Stomach (tissue), 9 donors: ENCODE data around the gene SAXO1. TPM values are rescaled to one million over a fixed set of nuclear protein-coding genes. Genes with fewer than 3 reads are reported as not detected.
"Not testable (repeated sequence)": the region's sequence is repeated elsewhere in the genome, so short reads cannot be mapped to it uniquely, and the experiment has no call there.

Experiments
- DNase-seq, 2 donors: peaks; one replicate each; pipeline versions ENCODE4 v3.0.0 to v3.0.0-alpha.2; 2013 to 2019
- H3K27ac ChIP-seq, 5 donors: fragments of 200-600 bp in 4 of 5; sonication (generic) in 4 of 5; one replicate each; pipeline ENCODE4 v1.5.1; 2013 to 2019; ENCODE audit warnings: mild to moderate bottlenecking in 1 of 5, moderate library complexity in 1 of 5
- H3K27me3 ChIP-seq, 3 donors: fragments of 200-600 bp; sonication (generic); one replicate each; pipeline ENCODE4 v1.5.1; 2017 to 2019; ENCODE audit warnings: mixed run types in 1 of 3
- H3K36me3 ChIP-seq, 4 donors: fragments of 200-600 bp; sonication (generic); 1 replicate in 3 of 4; 2 replicates in 1 of 4; pipeline ENCODE4 v1.5.1; 2016 to 2019
- H3K4me1 ChIP-seq, 4 donors: fragments of 200-600 bp; sonication (generic); one replicate each; pipeline ENCODE4 v1.5.1; 2016 to 2019
- H3K4me3 ChIP-seq, 4 donors: fragments of 200-600 bp; sonication (generic) in 3 of 4; one replicate each; pipeline ENCODE4 v1.5.1; 2016 to 2019; ENCODE audit warnings: mild to moderate bottlenecking in 1 of 4
- H3K9me3 ChIP-seq, 4 donors: fragments of 200-600 bp; sonication (generic); one replicate each; pipeline ENCODE4 v1.5.1; 2016 to 2019
- CTCF ChIP-seq, 7 experiments: fragments of 450-650 bp in 4 of 7; fragments of 200-600 bp in 3 of 7; sonication (generic) in 3 of 7; IDR thresholded peaks; one replicate each; pipeline ENCODE4 v1.5.1; 2016 to 2019; ENCODE audit warnings: antibody characterized with exemption in 7 of 7, control low read depth in 2 of 7, mild to moderate bottlenecking in 1 of 7
- EP300 ChIP-seq: sonication (generic); formaldehyde crosslinking; IDR thresholded peaks from one replicate; pipeline ENCODE4 v1.6.1; 2017; ENCODE audit warnings: antibody characterized with exemption
- POLR2A ChIP-seq, 4 donors: fragments of 450-650 bp; IDR thresholded peaks; one replicate each; pipeline ENCODE4 v1.6.1; 2016; ENCODE audit warnings: antibody characterized with exemption in 4 of 4, control low read depth in 2 of 4, mild to moderate bottlenecking in 1 of 4, moderate library complexity in 1 of 4
- POLR2AphosphoS5 ChIP-seq, 3 donors: sonication (generic); formaldehyde crosslinking; IDR thresholded peaks; one replicate each; pipeline ENCODE4 v1.6.1; 2016; ENCODE audit warnings: antibody characterized with exemption in 3 of 3
- WGBS, 5 donors: extraction: QIAGEN DNeasy Blood & Tissue Kit in 3 of 5; methylation state at CpG; one replicate each; pipeline versions ENCODE4 v1.1.5 to v1.1.7; 2013 to 2018; 5-methylcytosine and 5-hydroxymethylcytosine counted together
- intact Hi-C: fragments of 100-400 bp; cut with DNase I; formaldehyde crosslinking; loops from one replicate; pipeline ENCODE4 v1.15.1; 2023; ENCODE audit warnings: low total_unique reads
- polyA plus RNA-seq, 3 donors: library from polyadenylated mRNA; stranded (reverse); fragments of 200-250 nt; gene quantifications; one replicate each; pipeline ENCODE4 v1.2.3, GENCODE V29; 2013
- total RNA-seq, 5 donors: library from RNA; depleted of rRNA; stranded (reverse); fragments of >200 nt; gene quantifications; one replicate each; pipeline versions ENCODE4 v1.1.0 to v1.2.3, GENCODE V29; 2014 to 2016
- donor health status: healthy with polysubstance abuse.
- donor health status: Bipolar disorder and iron deficiency.
- donor health status: healthy.

The SAXO1 gene
- total and polyA plus RNA-seq, 8 donors = 0.03 to 4.7 (median 0.12) TPM; not detected in 4

DNA sequence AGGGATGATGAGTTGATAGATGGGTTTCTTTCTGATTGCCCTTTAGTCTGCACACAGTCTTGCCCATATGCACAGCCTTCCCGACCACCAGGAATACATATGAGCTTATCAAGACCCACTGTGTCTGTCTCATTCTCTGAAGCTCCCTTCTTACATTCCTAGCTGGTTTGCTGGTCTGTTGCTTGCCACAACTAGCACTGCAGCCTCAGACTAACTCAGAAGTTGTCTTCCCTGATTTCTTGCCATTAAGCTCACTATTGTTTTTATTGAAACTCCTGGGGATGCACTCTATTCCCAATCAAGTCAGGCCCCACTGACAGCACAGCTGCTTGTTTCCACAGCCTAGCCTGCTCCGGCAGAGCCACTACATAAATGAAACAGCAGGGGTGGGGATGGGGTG is 97.5 kb downstream of the SAXO1 start:
- intact Hi-C loops = no loop called here
- 83 to 92% (median 87%) methylated on average over 2 of the region's 2 CpGs for WGBS, 5 donors
- Histone ChIP-seq H3K27ac (no peak overlapping the region), H3K36me3 (no peaks in the 10 kb centered on the region), H3K4me1 (no peaks in the 10 kb centered on the region), H3K9me3 (no peaks in the 10 kb centered on the region), H3K4me3 (no peak overlapping the region), H3K27me3 (no peaks in the 10 kb centered on the region)
- no peak for TF ChIP-seq POLR2A (IDR thresholded peaks at IDR 0.05)
- no peak for TF ChIP-seq POLR2AphosphoS5 (IDR thresholded peaks at IDR 0.05)
- TF ChIP-seq CTCF (IDR thresholded peaks at IDR 0.05) = no peak
- TF ChIP-seq EP300 = no peak
- DNase-seq = no peak

DNA sequence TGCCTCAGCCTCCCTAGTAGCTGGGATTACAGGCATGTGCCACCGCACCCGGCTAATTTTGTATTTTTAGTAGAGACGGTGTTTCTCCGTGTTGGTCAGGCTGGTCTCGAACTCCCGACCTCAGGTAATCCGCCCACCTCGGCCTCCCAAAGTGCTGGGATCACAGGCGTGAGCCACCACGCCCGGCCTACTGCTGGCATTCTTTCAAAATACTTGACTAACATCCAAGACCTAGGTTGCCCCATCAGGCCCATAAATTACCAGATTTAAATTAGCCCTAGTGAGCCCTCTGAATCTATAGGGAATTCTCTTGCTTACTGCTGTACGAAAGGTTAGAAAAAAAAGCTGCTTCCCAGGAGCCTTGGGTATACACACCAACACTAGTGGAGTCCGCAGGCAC is 102.4 kb downstream of the SAXO1 start:
- H3K36me3 ChIP-seq, H3K4me3 ChIP-seq, H3K27me3 ChIP-seq, intact Hi-C loops, H3K9me3 ChIP-seq, H3K27ac ChIP-seq, DNase-seq, H3K4me1 ChIP-seq: not testable (repeated sequence)
- WGBS, 5 donors = 84 to 91% (median 89%) methylated on average over 13 of the region's 13 CpGs

GRCh38 chr9:18928711-18929110 is 104.3 kb downstream of the SAXO1 start:
- Histone ChIP-seq H3K9me3 (no peaks in the 10 kb centered on the region), H3K4me3 (no peak overlapping the region), H3K27ac (no peak overlapping the region), H3K36me3 (no peaks in the 10 kb centered on the region), H3K27me3 (no peaks in the 10 kb centered on the region), H3K4me1 (no peaks in the 10 kb centered on the region)
- TF ChIP-seq CTCF (IDR thresholded peaks at IDR 0.05) (no peak), POLR2AphosphoS5 (IDR thresholded peaks at IDR 0.05) (no peak), POLR2A (IDR thresholded peaks at IDR 0.05) (no peak), EP300 (no peak)
- 66 to 83% (median 70%) methylated on average over 7 of the region's 7 CpGs for WGBS, 5 donors
- intact Hi-C loops = no loop called here
- DNase-seq = no peak

DNA sequence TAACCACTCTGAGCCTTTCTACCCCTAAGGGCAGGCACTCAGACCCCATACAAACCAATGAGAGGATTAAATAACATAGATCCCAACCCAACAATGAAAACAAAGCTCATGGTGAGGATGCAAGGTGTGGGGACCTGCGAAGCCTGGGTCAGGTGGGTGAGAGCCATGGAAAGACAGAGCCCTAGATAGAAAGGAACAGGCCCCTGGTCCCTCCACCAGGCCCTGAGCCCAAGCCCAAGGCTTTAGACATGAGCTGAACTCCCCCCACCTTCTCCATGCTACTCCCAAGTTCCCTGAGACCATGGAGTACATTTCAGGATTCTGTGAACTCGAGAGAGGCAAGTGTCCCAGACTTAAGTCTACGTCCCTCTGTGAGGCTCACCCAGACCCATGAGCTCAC is 106.5 kb downstream of the SAXO1 start:
- H3K4me3 ChIP-seq = no peak overlapping the region
- H3K36me3 ChIP-seq = no peaks in the 10 kb centered on the region
- TF ChIP-seq EP300 (no peak), CTCF (IDR thresholded peaks at IDR 0.05) (no peak), POLR2A (IDR thresholded peaks at IDR 0.05) (no peak), POLR2AphosphoS5 (IDR thresholded peaks at IDR 0.05) (no peak)
- no peak overlapping the region for H3K27ac ChIP-seq
- H3K4me1 ChIP-seq = peaks cover 0 to 9% (median 3%) of the 10 kb centered on the region in 4 donors
- H3K27me3 ChIP-seq = no peaks in the 10 kb centered on the region
- intact Hi-C loops = no loop called here
- no peaks in the 10 kb centered on the region for H3K9me3 ChIP-seq
- 84 to 93% (median 87%) methylated on average over 3 of the region's 3 CpGs for WGBS, 5 donors
- DNase-seq = no peak

GRCh38 chr9:18925880-18926279 is 107.1 kb downstream of the SAXO1 start:
- Histone ChIP-seq H3K27me3 (no peaks in the 10 kb centered on the region), H3K27ac (no peak overlapping the region), H3K4me1 (peaks cover 0 to 9% (median 3%) of the 10 kb centered on the region in 4 donors), H3K9me3 (no peaks in the 10 kb centered on the region), H3K4me3 (no peak overlapping the region), H3K36me3 (no peaks in the 10 kb centered on the region)
- no peak for DNase-seq
- intact Hi-C loops = no loop called here
- TF ChIP-seq POLR2AphosphoS5 (IDR thresholded peaks at IDR 0.05) (no peak), EP300 (no peak), CTCF (IDR thresholded peaks at IDR 0.05) (no peak), POLR2A (IDR thresholded peaks at IDR 0.05) (no peak)
